GM19372 (cell line): ENCODE data around the gene TCERG1L.

ENCODE experiments used
- ATAC-seq: cut with Tn5 transposase; IDR thresholded peaks from one replicate; pipeline ENCODE4 v1.9.1; 2021; ENCODE audit warnings: mild to moderate bottlenecking, low read depth, moderate library complexity; ENCODE audit not compliant: unreplicated experiment

The TCERG1L gene

GRCh38 chr10:131212763-131213325 lies 98.7 kb downstream of the TCERG1L start:
- no peak for ATAC-seq

- no peak for ATAC-seq
Observed at GRCh38 chr10:131211965-131212619, 99.4 kb downstream of the TCERG1L start.

- ATAC-seq, result no peak
Observed at GRCh38 chr10:131211559-131211958, 100.0 kb downstream of the TCERG1L start.

- ATAC-seq, result no peak
Observed at GRCh38 chr10:131211146-131211545, 100.4 kb downstream of the TCERG1L start.

GRCh38 chr10:131210181-131210580 lies 101.3 kb downstream of the TCERG1L start:
- ATAC-seq, result no peak

GRCh38 chr10:131207584-131208532 lies 103.7 kb downstream of the TCERG1L start:
- no peak for ATAC-seq

GRCh38 chr10:131207176-131207575 lies 104.3 kb downstream of the TCERG1L start:
- no peak for ATAC-seq

GRCh38 chr10:131206111-131206995 lies 105.2 kb downstream of the TCERG1L start:
- no peak for ATAC-seq

- no peak for ATAC-seq
Observed at GRCh38 chr10:131205556-131205955, 106.0 kb downstream of the TCERG1L start.

- no peak for ATAC-seq
Observed at GRCh38 chr10:131204406-131205152, 106.9 kb downstream of the TCERG1L start.

GRCh38 chr10:131203456-131204357 lies 107.8 kb downstream of the TCERG1L start:
- no peak for ATAC-seq

GRCh38 chr10:131202990-131203389 lies 108.5 kb downstream of the TCERG1L start:
- no peak for ATAC-seq

GRCh38 chr10:131201741-131202515 lies 109.6 kb downstream of the TCERG1L start:
- no peak for ATAC-seq

GRCh38 chr10:131200856-131201470 lies 110.6 kb downstream of the TCERG1L start:
- no peak for ATAC-seq

- ATAC-seq, result no peak
Observed at GRCh38 chr10:131199646-131200045, 111.9 kb downstream of the TCERG1L start.

GRCh38 chr10:131198843-131199242 lies 112.7 kb downstream of the TCERG1L start:
- ATAC-seq, result no peak

- ATAC-seq, result no peak
Observed at GRCh38 chr10:131198401-131198800, 113.1 kb downstream of the TCERG1L start.
